GM12865 (cell line): ENCODE data around the gene TRIML2.
"Not testable (repeated sequence)": the region's sequence is repeated elsewhere in the genome, so short reads cannot be mapped to it uniquely, and the experiment has no call there.

Experiments used
- DNase-seq: peaks from one replicate; pipeline ENCODE4 v3.0.0; 2010; ENCODE audit warnings: low read depth
- H3K4me3 ChIP-seq: 2 replicates; pipeline ENCODE4 v1.5.1; 2011; ENCODE audit warnings: mild to moderate bottlenecking, low read depth, low read length, control low read depth
- CTCF ChIP-seq: IDR thresholded peaks from 2 replicates; pipeline ENCODE4 v1.5.1; 2011; ENCODE audit warnings: low read length, control low read depth, low read depth, inconsistent platforms; ENCODE audit not compliant: insufficient read depth; ENCODE audit errors: missing control alignments

Gene TRIML2

GRCh38 chr4:188076169-188076568 is 33.2 kb downstream of the TRIML2 start:
- no peak overlapping the region for H3K4me3 ChIP-seq
- no peak for TF ChIP-seq CTCF

DNA sequence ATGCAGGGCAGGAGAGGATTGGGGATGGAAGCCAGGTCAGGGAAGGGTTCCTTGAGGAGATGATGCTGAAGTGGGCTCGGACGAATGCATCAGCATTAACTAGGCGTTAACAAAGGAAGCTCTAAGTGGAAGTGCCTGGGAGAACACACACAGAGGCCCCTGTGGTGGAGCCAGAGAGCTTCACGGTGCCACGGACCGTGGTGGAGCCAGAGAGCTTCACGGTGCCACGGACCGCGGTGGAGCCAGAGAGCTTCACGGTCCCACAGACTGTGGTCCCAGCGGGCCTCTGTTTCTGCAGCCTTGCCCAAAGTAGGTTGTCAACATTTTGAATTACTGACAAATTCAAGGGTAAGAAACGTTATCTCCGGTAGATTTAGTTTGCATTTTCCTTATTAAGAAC is 48.3 kb downstream of the TRIML2 start:
- DNase-seq = no peak
- no peak for TF ChIP-seq CTCF
- H3K4me3 ChIP-seq = no peak overlapping the region

More at GRCh38 chr4:188076169-188076568, 33.2 kb downstream of the TRIML2 start:
- no peak for DNase-seq

DNA sequence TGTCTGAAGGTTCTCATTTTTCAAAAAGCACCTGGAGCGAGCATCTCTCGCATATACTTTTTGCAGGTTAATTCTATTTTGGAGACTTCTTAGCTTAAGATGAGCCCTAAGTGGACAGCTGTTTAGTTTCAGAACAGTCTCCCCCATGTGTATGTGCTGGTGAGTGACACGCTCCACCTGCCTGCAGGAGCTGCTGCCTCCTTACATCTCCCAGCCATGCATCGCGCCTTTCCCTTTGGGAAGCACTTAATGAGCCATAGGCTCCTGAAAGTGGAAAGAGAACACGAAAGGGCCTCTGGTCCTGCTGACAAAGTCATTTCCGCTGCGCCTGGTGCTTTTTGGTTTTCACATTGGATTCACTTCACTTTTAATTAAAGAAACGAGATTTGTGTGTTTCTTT is 56.1 kb downstream of the TRIML2 start:
- DNase-seq = no peak
- no peak overlapping the region for H3K4me3 ChIP-seq
- TF ChIP-seq CTCF = no peak

- no peak for TF ChIP-seq CTCF
- no peak overlapping the region for H3K4me3 ChIP-seq
- no peak for DNase-seq
These were observed 62.7 kb downstream of the TRIML2 start for GRCh38 chr4:188046657-188047056.

GRCh38 chr4:188045461-188045860 is 63.9 kb downstream of the TRIML2 start:
- DNase-seq, H3K4me3 ChIP-seq: not testable (repeated sequence)

- H3K4me3 ChIP-seq = no peak overlapping the region
- no peak for TF ChIP-seq CTCF
- DNase-seq = no peak
These were observed 66.2 kb downstream of the TRIML2 start for GRCh38 chr4:188043154-188043553.

DNA sequence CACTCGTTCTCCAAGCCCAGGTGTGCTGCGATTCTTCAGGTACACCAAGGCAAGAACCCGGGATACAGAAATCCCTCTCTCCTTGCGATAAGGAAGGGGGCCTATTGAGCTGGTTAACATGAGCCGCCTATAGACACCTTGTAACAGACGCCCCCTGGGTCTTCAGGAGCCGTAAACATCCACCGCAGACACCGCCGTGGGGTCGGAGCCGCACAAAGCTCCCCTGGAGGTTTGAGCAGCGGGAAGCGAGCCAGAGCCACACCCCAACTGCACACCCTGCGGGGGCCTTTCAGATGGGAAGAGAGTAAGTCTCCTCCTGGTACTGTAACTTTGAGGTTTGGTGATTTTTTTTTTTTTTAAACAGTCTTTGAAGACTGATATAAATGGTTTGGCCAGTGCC is 67.2 kb downstream of the TRIML2 start:
- no peak overlapping the region for H3K4me3 ChIP-seq
- DNase-seq = no peak
- TF ChIP-seq CTCF = no peak
